Uterus (tissue), 4 donors: ENCODE results near the gene RAB4B. TPM values are rescaled to one million over a fixed set of nuclear protein-coding genes. Genes with fewer than 3 reads are reported as not detected.

ENCODE experiments used
- DNase-seq, 2 donors: peaks; one replicate each; pipeline ENCODE4 v3.0.0-alpha.2; 2019 to 2020
- H3K27ac ChIP-seq, 2 donors: fragments of 200-600 bp; sonication (generic); 1 replicate in 1 of 2; 2 replicates in 1 of 2; pipeline ENCODE4 v1.5.1; 2016 to 2018
- H3K27me3 ChIP-seq, 2 donors: fragments of 200-600 bp; sonication (generic); one replicate each; pipeline ENCODE4 v1.5.1; 2018 to 2019; ENCODE audit warnings: control low read depth in 1 of 2
- H3K36me3 ChIP-seq, 2 donors: fragments of 200-600 bp; sonication (generic); one replicate each; pipeline ENCODE4 v1.5.1; 2019; ENCODE audit warnings: control low read depth in 1 of 2
- H3K4me1 ChIP-seq, 2 donors: fragments of 200-600 bp; sonication (generic); one replicate each; pipeline ENCODE4 v1.5.1; 2018 to 2019; ENCODE audit warnings: control low read depth in 1 of 2
- H3K4me3 ChIP-seq, 2 donors: fragments of 200-600 bp; sonication (generic); 1 replicate in 1 of 2; 2 replicates in 1 of 2; pipeline ENCODE4 v1.5.1; 2018 to 2019; ENCODE audit warnings: mild to moderate bottlenecking in 1 of 2
- H3K9me3 ChIP-seq, 2 donors: fragments of 200-600 bp; sonication (generic); one replicate each; pipeline ENCODE4 v1.5.1; 2019; ENCODE audit warnings: control low read depth in 1 of 2
- CTCF ChIP-seq, 4 experiments: fragments of 200-600 bp in 2 of 4; fragments of 450-650 bp in 2 of 4; sonication (generic) in 2 of 4; IDR thresholded peaks; one replicate each; pipeline ENCODE4 v1.5.1; 2016 to 2019; ENCODE audit warnings: antibody characterized with exemption in 4 of 4, mild to moderate bottlenecking in 2 of 4, moderate library complexity in 1 of 4
- POLR2A ChIP-seq, 2 donors: fragments of 450-650 bp; IDR thresholded peaks; one replicate each; pipeline ENCODE4 v1.6.1; 2016; ENCODE audit warnings: antibody characterized with exemption in 2 of 2, mild to moderate bottlenecking in 1 of 2, moderate library complexity in 1 of 2
- intact Hi-C: fragments of 100-400 bp; cut with DNase I; formaldehyde crosslinking; loops from one replicate; pipeline ENCODE4 v1.15.1; 2023; ENCODE audit warnings: low total_unique reads
- total RNA-seq, 4 donors: library from RNA; depleted of rRNA in 3 of 4; stranded (reverse); fragments of >200 nt in 3 of 4; gene quantifications; one replicate each; pipeline versions ENCODE4 v1.1.0 to v1.2.4, GENCODE V29; 2014 to 2023
- donor health status: DM: yes; HTN: yes; CAD: no.

The RAB4B gene
- total RNA-seq, 4 donors from 2014 or later = 7.4 to 26.3 (median 18.1) TPM

- peak overlapping the region; percentile 30 to 34 for H3K27ac ChIP-seq
- TF ChIP-seq POLR2A (IDR thresholded peaks at IDR 0.05) (no peak), CTCF (IDR thresholded peaks at IDR 0.05) (no peak)
- intact Hi-C loops = no loop called here
- H3K4me1 ChIP-seq = no peaks in the 10 kb centered on the region
- DNase-seq = no peak
- no peaks in the 10 kb centered on the region for H3K27me3 ChIP-seq
- H3K4me3 ChIP-seq = no peak overlapping the region
- no peaks in the 10 kb centered on the region for H3K36me3 ChIP-seq
- H3K9me3 ChIP-seq = no peaks in the 10 kb centered on the region
These were observed 32.7 kb upstream of the RAB4B start for GRCh38 chr19:40745402-40745780.

DNA sequence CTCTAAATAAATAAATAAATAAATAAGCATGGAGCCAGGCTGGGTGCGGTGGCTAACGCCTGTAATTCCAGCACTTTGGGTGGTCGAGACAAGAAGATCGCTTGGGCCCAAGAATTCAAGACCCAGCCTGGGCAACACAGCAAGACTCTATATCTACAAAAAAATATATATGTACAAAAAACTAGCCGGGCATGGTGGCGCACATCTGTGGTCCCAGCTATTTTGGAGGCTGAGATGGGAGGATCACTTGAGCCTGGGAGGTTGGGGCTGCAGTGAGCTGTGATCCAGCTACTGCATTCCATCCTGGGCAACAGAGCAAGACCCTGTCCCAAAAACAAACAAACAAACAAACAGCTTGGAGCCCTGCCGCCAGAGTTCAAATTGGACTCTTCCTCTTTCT lies 30.5 kb upstream of the RAB4B start:
- Histone ChIP-seq H3K27ac (no peak overlapping the region), H3K4me3 (no peak overlapping the region), H3K36me3 (no peaks in the 10 kb centered on the region), H3K4me1 (no peaks in the 10 kb centered on the region), H3K9me3 (no peaks in the 10 kb centered on the region), H3K27me3 (no peaks in the 10 kb centered on the region)
- TF ChIP-seq CTCF (IDR thresholded peaks at IDR 0.05) = no peak
- TF ChIP-seq POLR2A (IDR thresholded peaks at IDR 0.05) = no peak
- intact Hi-C loops = no loop called here
- DNase-seq = no peak

- Histone ChIP-seq H3K4me1 (peaks cover 0 to 3% of the 10 kb centered on the region in 2 donors), H3K27me3 (no peaks in the 10 kb centered on the region), H3K4me3 (peak within 1 kb of the TSS; percentile 84 to 90), H3K9me3 (no peaks in the 10 kb centered on the region), H3K36me3 (no peaks in the 10 kb centered on the region), H3K27ac (peak within 1 kb of the TSS; percentile 94 to 96)
- intact Hi-C loops = no loop called here
- TF ChIP-seq CTCF (IDR thresholded peaks at IDR 0.05) (peak in 1 of 4 experiments; percentile 19), POLR2A (IDR thresholded peaks at IDR 0.05) (peak; percentile 73 to 89)
- DNase-seq = peak; percentile 99 to 100
These were observed 27.8 kb upstream of the RAB4B start, which contains the start of gene ACTMAP for GRCh38 chr19:40750058-40750873. Gene ACTMAP (minus strand): TSS chr19:40750477. CDS start chr19:40749803, 674 bp downstream.

GRCh38 chr19:40750874-40751537 lies 27.0 kb upstream of the RAB4B start, which contains the start of gene SNRPA:
Gene SNRPA (plus strand): TSS chr19:40751203. CDS start chr19:40751409, 206 bp downstream.
- Histone ChIP-seq H3K4me1 (peaks cover 0 to 3% of the 10 kb centered on the region in 2 donors), H3K27me3 (no peaks in the 10 kb centered on the region), H3K9me3 (no peaks in the 10 kb centered on the region), H3K27ac (peak within 1 kb of the TSS; percentile 94 to 96), H3K4me3 (peak within 1 kb of the TSS; percentile 84 to 90), H3K36me3 (no peaks in the 10 kb centered on the region)
- intact Hi-C loops = no loop called here
- TF ChIP-seq CTCF (IDR thresholded peaks at IDR 0.05) (peak in 1 of 4 experiments; percentile 2), POLR2A (IDR thresholded peaks at IDR 0.05) (peak; percentile 77 to 79)
- peak; percentile 96 to 97 for DNase-seq
